ENCODE results near the gene COL9A3.

The COL9A3 gene

DNA sequence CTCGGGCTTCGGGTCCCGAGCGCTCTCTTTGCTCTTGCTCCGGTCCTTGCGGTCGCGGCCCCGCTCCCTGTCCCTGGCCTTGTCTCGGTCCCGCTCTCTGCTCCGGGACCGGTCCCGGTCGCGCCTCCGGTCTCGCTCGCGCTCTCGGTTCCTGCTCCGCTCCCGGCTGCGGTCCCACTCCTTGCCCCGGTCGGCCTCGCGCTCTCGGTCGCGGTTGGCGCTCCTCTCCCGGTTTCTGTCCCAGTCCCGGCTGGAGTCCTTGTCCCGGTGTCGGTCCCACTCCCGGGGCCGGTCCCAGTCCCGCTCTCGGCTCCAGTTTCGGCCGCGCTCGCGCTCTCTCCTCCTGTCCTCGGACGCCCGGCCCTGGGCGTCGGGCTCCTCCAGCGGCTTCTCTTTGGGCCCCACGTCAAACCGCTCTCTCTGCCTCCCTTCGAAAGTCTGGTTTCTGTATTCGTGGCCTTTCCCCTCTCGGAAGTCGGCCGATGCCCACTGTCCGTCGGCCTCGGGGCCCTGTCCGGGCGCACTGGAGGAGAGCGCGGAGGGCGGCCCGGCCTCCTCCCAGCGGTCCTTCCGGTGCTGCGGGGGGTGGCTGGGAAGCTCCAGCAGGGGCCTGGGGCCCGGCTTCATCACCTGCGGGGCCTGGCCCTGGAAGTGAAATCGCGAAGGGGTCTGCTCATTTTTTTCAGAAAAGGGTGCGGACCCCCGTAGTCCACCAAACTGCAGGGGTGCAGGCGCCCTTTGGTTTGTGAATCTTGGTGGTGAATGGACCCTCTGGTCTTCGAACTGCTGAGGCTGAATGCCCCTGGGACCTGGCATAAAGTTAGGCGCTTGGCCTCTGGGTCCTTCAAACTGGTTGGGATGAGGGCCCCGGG lies 62.7 kb downstream of the COL9A3 start:
- no peak overlapping the region for H3K27ac ChIP-seq (ENCODE audit: low read length)
- no peak overlapping the region for H3K4me3 ChIP-seq (ENCODE audit: low read length in 2 of 2)
- H3K27me3 ChIP-seq (ENCODE audit: control insufficient read depth in 1 of 2, insufficient read depth in 2 of 2, low read length in 2 of 2), result no peaks in the 10 kb centered on the region
- peaks cover 22% of the 10 kb centered on the region for H3K4me1 ChIP-seq (ENCODE audit: control insufficient read depth, insufficient read depth, low read length)
- no peaks in the 10 kb centered on the region for H3K9me3 ChIP-seq (ENCODE audit: control insufficient read depth in 2 of 2, low read length in 2 of 2)
- H3K9ac ChIP-seq (ENCODE audit: low read length in 2 of 2), result no peak overlapping the region
- H3K36me3 ChIP-seq (ENCODE audit: control insufficient read depth in 2 of 2, insufficient read depth in 2 of 2, low read length in 2 of 2), result peaks cover 0 to 5% of the 10 kb centered on the region in 2 donors

DNA sequence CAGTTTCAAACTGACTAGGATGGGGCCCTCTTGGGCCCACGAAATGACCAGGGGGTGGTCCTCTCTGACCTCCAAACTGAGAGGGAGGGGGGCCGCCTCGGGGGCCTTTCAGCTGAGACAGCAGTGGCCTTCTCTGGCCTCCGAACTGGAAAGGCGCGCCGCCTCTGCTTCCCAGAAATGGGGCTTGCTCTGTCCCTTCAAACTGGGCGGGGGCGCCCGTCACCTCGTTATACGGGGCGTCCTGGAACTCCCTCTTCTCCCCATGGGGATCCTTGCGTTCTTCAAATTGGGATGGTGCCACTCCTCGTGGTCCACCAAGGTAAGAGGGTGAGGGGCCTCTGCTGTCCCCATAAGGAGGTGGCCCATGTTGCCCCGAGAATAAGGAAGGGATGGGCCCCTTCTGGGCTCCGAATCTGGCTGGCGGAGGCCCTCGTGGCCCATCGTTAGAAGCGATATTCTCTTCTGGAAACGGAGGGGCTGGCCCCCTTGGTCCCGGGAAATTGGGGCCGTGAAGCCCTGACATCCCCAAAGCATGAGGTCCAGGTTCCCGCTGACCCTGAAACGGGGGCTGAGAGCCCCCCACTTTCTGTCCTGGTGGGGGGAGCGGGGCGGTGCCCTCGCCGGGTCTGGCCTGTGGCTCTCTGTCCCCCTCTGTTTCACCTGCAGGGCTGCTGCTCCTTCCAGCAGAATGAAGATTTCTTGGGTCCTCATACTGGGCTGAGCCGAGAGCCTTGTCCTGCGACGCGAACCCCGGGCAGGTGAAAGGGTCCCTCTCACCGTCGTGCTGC lies 63.5 kb downstream of the COL9A3 start:
- no peak overlapping the region for H3K9ac ChIP-seq (ENCODE audit: low read length in 2 of 2)
- no peaks in the 10 kb centered on the region for H3K9me3 ChIP-seq (ENCODE audit: control insufficient read depth in 2 of 2, low read length in 2 of 2)
- peaks cover 0 to 5% of the 10 kb centered on the region in 2 donors for H3K36me3 ChIP-seq (ENCODE audit: control insufficient read depth in 2 of 2, insufficient read depth in 2 of 2, low read length in 2 of 2)
- no peaks in the 10 kb centered on the region for H3K27me3 ChIP-seq (ENCODE audit: control insufficient read depth in 1 of 2, insufficient read depth in 2 of 2, low read length in 2 of 2)
- H3K4me3 ChIP-seq (ENCODE audit: low read length in 2 of 2), result no peak overlapping the region
- peaks cover 22% of the 10 kb centered on the region for H3K4me1 ChIP-seq (ENCODE audit: control insufficient read depth, insufficient read depth, low read length)
- H3K27ac ChIP-seq (ENCODE audit: low read length), result no peak overlapping the region

DNA sequence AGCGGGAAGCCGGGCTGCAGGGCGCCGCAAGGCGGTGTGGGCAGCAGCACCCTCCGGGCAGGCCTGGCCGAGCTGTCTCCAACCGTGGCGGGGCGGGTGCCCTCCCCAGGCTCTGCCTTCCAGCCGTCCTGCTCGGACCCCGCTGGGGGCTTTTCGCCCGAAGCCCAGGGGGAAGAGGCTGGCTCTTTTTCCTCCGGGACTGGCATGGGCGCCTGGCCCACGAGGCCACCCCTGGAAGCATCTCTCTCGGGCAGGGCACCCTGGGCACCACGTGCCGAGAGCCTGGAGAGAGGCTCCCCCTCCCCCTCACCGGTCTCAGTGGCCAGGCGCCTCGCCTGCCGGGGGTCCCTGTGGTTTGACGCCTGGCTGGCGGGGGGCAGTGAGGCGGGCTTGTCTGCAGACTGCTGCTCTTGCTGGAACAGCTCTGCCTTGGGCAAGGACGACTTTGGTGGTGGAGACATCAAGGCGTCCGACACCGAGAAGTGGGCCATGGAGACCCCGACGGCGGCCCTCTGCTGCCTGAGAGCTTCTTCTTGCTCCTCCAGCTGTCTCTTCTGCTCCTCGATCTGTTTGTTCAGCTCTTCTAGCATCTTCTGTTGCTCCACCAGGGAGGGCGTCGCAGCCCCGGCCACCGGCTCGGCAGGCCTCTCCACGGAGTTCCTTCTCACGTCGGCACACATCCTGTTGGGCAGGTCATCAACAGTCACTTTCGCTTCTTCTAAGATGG lies 64.2 kb downstream of the COL9A3 start:
- H3K27me3 ChIP-seq (ENCODE audit: control insufficient read depth in 1 of 2, insufficient read depth in 2 of 2, low read length in 2 of 2), result no peaks in the 10 kb centered on the region
- H3K4me3 ChIP-seq (ENCODE audit: low read length in 2 of 2), result no peak overlapping the region
- H3K27ac ChIP-seq (ENCODE audit: low read length), result no peak overlapping the region
- H3K36me3 ChIP-seq (ENCODE audit: control insufficient read depth in 2 of 2, insufficient read depth in 2 of 2, low read length in 2 of 2), result peaks cover 0 to 5% of the 10 kb centered on the region in 2 donors
- H3K4me1 ChIP-seq (ENCODE audit: control insufficient read depth, insufficient read depth, low read length), result peaks cover 14% of the 10 kb centered on the region
- H3K9ac ChIP-seq (ENCODE audit: low read length in 2 of 2), result no peak overlapping the region
- H3K9me3 ChIP-seq (ENCODE audit: control insufficient read depth in 2 of 2, low read length in 2 of 2), result no peaks in the 10 kb centered on the region

DNA sequence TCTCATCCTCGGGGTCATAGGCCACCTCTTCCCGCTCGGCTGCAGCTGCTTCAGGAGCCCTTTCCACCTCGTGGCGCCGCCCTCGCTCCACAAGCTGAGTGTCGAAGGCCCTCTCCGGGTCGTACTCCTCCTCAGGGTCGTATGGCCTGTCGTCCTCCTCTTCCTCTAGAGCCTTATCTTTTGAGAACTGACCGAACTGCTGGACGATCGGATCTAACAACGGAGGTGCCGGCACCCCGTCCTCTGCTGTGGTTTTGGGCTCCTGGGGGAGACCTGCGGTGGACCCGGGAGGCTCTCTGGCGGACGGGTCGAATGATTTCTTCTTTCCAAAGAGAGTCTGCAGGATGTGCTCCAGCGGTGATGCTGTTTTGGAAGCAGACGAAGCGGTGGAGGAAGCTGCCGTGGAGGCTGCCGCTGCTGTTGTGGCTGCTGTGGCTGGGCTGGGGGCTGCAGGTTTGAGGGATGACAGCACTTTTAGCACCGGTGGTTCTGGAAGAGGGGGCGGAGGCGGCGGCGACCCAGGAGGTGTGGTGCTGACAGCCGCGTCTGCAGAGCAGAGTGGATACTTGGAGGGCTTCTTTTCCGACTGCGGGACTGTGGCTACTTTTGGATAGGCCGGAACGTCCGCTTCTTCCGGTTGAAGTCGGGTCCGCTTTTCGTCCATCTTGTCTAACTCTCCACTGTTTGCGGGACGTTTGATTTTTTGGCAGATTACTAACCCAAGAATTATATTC lies 65.0 kb downstream of the COL9A3 start:
- Histone ChIP-seq H3K9me3 (ENCODE audit: control insufficient read depth in 2 of 2, low read length in 2 of 2) (no peaks in the 10 kb centered on the region), H3K27me3 (ENCODE audit: control insufficient read depth in 1 of 2, insufficient read depth in 2 of 2, low read length in 2 of 2) (no peaks in the 10 kb centered on the region), H3K36me3 (ENCODE audit: control insufficient read depth in 2 of 2, insufficient read depth in 2 of 2, low read length in 2 of 2) (peaks cover 5 to 9% of the 10 kb centered on the region in 2 donors)

DNA sequence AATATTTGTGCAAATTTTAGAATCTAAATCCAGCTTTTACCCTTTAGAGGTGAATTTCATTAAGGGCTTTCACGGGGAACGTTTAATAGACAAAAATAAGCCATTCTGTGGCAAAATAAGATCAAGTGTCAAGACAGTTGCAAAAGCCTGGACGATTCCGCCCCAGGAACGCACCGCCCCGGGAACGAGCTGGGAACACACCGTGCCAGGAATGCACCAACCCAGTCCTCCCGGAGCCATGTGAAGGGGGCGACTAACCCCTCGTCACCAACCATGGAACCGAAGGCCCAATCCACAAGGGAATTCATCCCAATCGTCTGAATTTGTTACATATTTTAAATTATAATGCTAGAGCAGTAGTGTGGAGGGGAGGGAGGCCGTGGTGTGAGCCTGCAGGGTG lies 65.6 kb downstream of the COL9A3 start:
- Histone ChIP-seq H3K9me3 (ENCODE audit: control insufficient read depth in 2 of 2, low read length in 2 of 2) (no peaks in the 10 kb centered on the region), H3K36me3 (ENCODE audit: control insufficient read depth in 2 of 2, insufficient read depth in 2 of 2, low read length in 2 of 2) (peaks cover 5 to 11% of the 10 kb centered on the region in 2 donors), H3K4me3 (ENCODE audit: low read length in 2 of 2) (no peak overlapping the region), H3K9ac (ENCODE audit: low read length in 2 of 2) (no peak overlapping the region), H3K27ac (ENCODE audit: low read length) (no peak overlapping the region), H3K4me1 (ENCODE audit: control insufficient read depth, insufficient read depth, low read length) (peaks cover 9% of the 10 kb centered on the region), H3K27me3 (ENCODE audit: control insufficient read depth in 1 of 2, insufficient read depth in 2 of 2, low read length in 2 of 2) (no peaks in the 10 kb centered on the region)

More for the DNA sequence above, 65.0 kb downstream of the COL9A3 start:
- Histone ChIP-seq H3K4me3 (ENCODE audit: low read length in 2 of 2) (no peak overlapping the region), H3K27ac (ENCODE audit: low read length) (no peak overlapping the region), H3K9ac (ENCODE audit: low read length in 2 of 2) (no peak overlapping the region), H3K4me1 (ENCODE audit: control insufficient read depth, insufficient read depth, low read length) (peaks cover 10% of the 10 kb centered on the region)

DNA sequence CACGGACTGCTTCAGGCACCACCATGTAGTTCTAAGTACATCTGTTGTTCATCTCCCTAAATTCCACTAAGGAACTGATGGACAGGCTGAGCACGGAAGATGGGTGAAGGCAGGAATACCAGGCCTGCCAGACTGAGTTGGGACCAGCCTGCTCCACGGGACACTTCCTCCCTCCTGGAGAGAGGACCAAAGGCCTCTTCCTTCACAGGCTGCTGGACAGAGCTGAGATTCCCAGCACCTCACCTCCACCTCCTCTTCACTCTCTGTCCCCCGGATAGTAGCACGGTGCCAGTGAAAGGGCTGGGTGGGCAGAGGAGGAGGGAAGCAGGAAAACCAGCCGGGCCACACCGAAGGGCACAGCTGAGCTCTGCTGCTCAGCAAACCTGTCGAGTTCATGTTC lies 67.7 kb downstream of the COL9A3 start:
- no peak overlapping the region for H3K9ac ChIP-seq (ENCODE audit: low read length in 2 of 2)
- no peak overlapping the region for H3K4me3 ChIP-seq (ENCODE audit: low read length in 2 of 2)
- peaks cover 19 to 29% of the 10 kb centered on the region in 2 donors for H3K36me3 ChIP-seq (ENCODE audit: control insufficient read depth in 2 of 2, insufficient read depth in 2 of 2, low read length in 2 of 2)
- no peaks in the 10 kb centered on the region for H3K27me3 ChIP-seq (ENCODE audit: control insufficient read depth in 1 of 2, insufficient read depth in 2 of 2, low read length in 2 of 2)
- H3K4me1 ChIP-seq (ENCODE audit: control insufficient read depth, insufficient read depth, low read length), result peaks cover 12% of the 10 kb centered on the region
- no peaks in the 10 kb centered on the region for H3K9me3 ChIP-seq (ENCODE audit: control insufficient read depth in 2 of 2, low read length in 2 of 2)
- no peak overlapping the region for H3K27ac ChIP-seq (ENCODE audit: low read length)

DNA sequence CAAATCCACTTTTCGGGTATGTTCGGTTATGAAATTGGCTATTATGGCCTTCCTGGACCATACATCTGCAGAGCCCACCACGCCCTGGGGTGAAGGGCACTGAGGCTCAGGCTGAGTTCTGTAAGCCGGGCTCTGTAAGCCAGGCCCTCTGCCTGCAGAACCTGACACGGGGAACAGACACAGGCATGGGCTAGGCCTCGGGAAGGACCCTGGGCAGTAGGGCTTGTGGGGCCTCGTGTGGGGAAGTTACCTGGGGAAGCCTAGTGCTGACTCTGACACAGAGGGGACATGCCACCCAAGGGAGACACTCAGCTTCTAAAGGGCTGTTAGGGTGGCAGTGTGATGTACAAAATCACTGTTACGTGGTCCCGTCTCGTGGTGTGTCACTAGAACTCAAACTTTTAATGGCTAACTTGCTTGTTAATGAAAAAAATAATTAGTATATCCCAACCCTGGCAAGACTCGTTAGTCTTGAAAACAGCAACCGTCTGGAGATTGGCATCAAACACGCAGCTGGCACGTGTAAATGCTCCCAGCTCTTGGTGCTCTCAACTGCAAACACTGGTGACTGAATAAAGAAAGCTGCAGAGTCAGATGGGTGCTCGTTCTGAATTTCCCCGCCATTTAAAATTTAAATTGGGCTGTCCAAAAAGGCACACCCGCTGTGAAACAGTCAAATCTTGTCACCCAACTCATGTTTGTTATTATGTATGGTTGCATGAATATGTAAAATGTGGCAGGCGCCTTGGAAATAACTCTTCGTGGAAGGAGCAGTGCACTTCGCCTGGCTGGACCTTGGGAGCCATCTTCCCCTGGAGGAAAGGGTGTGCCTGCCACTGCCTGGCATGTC lies 68.4 kb downstream of the COL9A3 start:
- no peaks in the 10 kb centered on the region for H3K9me3 ChIP-seq (ENCODE audit: control insufficient read depth in 2 of 2, low read length in 2 of 2)
- H3K4me3 ChIP-seq (ENCODE audit: low read length in 2 of 2), result no peak overlapping the region
- peaks cover 12% of the 10 kb centered on the region for H3K4me1 ChIP-seq (ENCODE audit: control insufficient read depth, insufficient read depth, low read length)
- H3K36me3 ChIP-seq (ENCODE audit: control insufficient read depth in 2 of 2, insufficient read depth in 2 of 2, low read length in 2 of 2), result peaks cover 25 to 36% of the 10 kb centered on the region in 2 donors
- no peak overlapping the region for H3K9ac ChIP-seq (ENCODE audit: low read length in 2 of 2)
- no peak overlapping the region for H3K27ac ChIP-seq (ENCODE audit: low read length)
- no peaks in the 10 kb centered on the region for H3K27me3 ChIP-seq (ENCODE audit: control insufficient read depth in 1 of 2, insufficient read depth in 2 of 2, low read length in 2 of 2)

DNA sequence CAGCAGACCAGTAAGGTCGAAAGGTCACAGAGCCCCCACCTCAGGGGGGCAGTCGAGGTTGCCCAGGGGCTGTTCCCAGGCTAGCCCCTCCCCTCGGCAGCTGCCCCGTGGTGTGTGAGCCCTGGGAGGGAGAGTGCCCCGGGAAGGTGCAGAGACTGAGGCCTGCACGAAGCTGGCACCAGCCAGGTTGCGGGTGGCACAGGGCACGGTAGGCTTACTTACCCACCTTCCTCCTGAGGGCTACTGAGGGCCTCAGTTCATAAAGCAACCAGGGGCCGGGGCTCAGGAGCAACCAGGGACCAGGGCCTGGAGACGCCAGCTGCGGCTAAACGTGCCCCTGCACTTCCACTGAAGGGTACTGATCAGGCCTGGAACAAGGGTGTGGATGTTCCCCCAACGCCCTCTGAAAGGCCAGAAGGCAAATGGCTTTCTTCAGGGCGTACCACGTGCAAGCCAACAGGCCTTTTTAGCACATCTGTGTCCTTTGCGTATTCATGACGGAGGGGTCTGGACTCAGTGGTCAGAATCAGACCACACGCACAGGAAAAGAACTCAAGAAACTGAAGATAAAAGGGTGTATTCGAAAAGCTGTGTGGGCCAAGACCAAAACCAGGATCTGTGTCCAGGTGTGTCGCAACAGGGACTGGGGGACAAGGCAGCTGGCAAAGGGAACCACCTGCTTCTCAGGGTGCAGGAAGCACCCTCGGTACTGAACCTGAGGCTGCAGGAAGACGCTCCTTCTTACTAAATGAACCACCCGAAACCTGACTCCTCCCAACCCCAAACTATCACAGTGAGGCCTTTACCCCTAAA lies 69.3 kb downstream of the COL9A3 start:
- H3K9ac ChIP-seq (ENCODE audit: low read length in 2 of 2), result no peak overlapping the region
- H3K27me3 ChIP-seq (ENCODE audit: control insufficient read depth in 1 of 2, insufficient read depth in 2 of 2, low read length in 2 of 2), result no peaks in the 10 kb centered on the region
- no peaks in the 10 kb centered on the region for H3K9me3 ChIP-seq (ENCODE audit: control insufficient read depth in 2 of 2, low read length in 2 of 2)
- H3K36me3 ChIP-seq (ENCODE audit: control insufficient read depth in 2 of 2, insufficient read depth in 2 of 2, low read length in 2 of 2), result peaks cover 33 to 44% of the 10 kb centered on the region in 2 donors
- peaks cover 12% of the 10 kb centered on the region for H3K4me1 ChIP-seq (ENCODE audit: control insufficient read depth, insufficient read depth, low read length)
- peak overlapping the region; percentile 46 for H3K27ac ChIP-seq (ENCODE audit: low read length)
- no peak overlapping the region for H3K4me3 ChIP-seq (ENCODE audit: low read length in 2 of 2)

DNA sequence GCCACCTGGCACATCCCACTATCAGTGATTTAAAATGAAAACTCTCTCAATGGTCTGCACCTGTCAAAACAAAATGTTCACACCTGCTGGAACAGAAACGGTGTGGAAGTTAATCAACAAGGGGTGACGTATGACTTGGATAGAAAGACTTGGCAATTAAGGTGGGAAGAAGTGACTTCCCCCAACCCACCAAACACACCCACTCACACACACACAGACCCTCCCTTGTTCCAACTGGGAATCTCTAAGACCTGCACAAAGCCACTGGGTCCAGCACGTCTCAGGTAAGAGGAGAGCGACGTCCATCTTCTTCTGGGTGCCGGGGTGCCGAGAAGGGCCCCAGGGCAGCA lies 69.8 kb downstream of the COL9A3 start:
- H3K4me1 ChIP-seq (ENCODE audit: control insufficient read depth, insufficient read depth, low read length), result peaks cover 12% of the 10 kb centered on the region
- H3K36me3 ChIP-seq (ENCODE audit: control insufficient read depth in 2 of 2, insufficient read depth in 2 of 2, low read length in 2 of 2), result peaks cover 39 to 43% of the 10 kb centered on the region in 2 donors
- no peak overlapping the region for H3K4me3 ChIP-seq (ENCODE audit: low read length in 2 of 2)
- peak overlapping the region; percentile 46 for H3K27ac ChIP-seq (ENCODE audit: low read length)
- H3K27me3 ChIP-seq (ENCODE audit: control insufficient read depth in 1 of 2, insufficient read depth in 2 of 2, low read length in 2 of 2), result no peaks in the 10 kb centered on the region
- H3K9me3 ChIP-seq (ENCODE audit: control insufficient read depth in 2 of 2, low read length in 2 of 2), result no peaks in the 10 kb centered on the region
- peak overlapping the region in 1 of 2 donors; percentile 8 for H3K9ac ChIP-seq (ENCODE audit: low read length in 2 of 2)
